ENCODE data around the gene STARD5. TPM values are rescaled to one million over a fixed set of nuclear protein-coding genes. Genes with fewer than 3 reads are reported as not detected.

Gene STARD5
- total RNA-seq, 1 experiment from 2014 or later: 2.3 TPM

DNA sequence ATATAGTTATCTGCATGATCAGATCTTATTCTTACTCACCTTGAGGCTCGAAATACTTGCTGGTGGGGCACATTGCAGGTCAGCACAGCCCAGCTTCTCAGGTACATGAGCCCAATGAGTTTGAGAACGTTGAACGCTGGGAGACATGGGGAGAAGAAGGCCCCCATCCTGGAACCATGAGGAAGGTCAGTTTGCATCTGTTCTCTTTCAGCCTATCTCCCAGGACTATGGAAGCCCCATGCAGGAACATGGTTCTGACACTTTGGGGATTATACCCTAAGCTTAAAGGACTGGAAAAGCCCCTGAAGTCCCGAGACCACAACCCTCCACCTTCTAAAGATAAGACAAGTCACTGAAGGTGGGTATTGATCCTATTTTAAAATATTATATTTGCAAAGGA is 17.4 kb upstream of the STARD5 start:
- H3K4me3 Mint-ChIP-seq: no peak overlapping the region
- no peaks in the 10 kb centered on the region for H3K79me2 ChIP-seq (ENCODE audit: insufficient read depth, low read length)
- H3T11ph ChIP-seq (ENCODE audit: low read length): no peak overlapping the region
- H3K27ac Mint-ChIP-seq: no peak overlapping the region
- no CpG with 5 or more reads among the region's 4 CpGs for WGBS (ENCODE audit: extremely low coverage, insufficient read length, low lambda C conversion rate)
- H3K9ac ChIP-seq (ENCODE audit: extremely low read depth, insufficient read length, low read length): no peak overlapping the region
- no peak overlapping the region for H4K8ac ChIP-seq (replicated peaks; ENCODE audit: insufficient read length, low read depth, low read length)
- H2BK20ac ChIP-seq (ENCODE audit: low read depth, low read length, poor library complexity, severe bottlenecking): no peak overlapping the region
- no peaks in the 10 kb centered on the region for H3K27me3 ChIP-seq (ENCODE audit: insufficient read depth, low read length)
- H3K56ac ChIP-seq (ENCODE audit: insufficient read length, low read depth, low read length): no peak overlapping the region
- H3K14ac ChIP-seq (ENCODE audit: insufficient read depth, low read length): no peak overlapping the region
- H3K4me1 ChIP-seq (ENCODE audit: insufficient read depth, low read length): no peaks in the 10 kb centered on the region
- no peaks in the 10 kb centered on the region for H3K23me2 ChIP-seq (ENCODE audit: insufficient read length, low read depth, low read length, poor library complexity, severe bottlenecking)
- no peak overlapping the region for H3K27ac ChIP-seq (ENCODE audit: insufficient read length, low read depth, low read length)
- H3K18ac ChIP-seq (ENCODE audit: insufficient read length, low read depth, low read length): no peak overlapping the region
- no peak overlapping the region for H2BK120ac ChIP-seq (ENCODE audit: low read depth, low read length, poor library complexity, severe bottlenecking)
- H3K4me2 ChIP-seq (ENCODE audit: insufficient read depth, insufficient read length, low read length): no peak overlapping the region
- no peaks in the 10 kb centered on the region; the same call in 1 of the 2 replicates for H3K27me3 Mint-ChIP-seq (ENCODE audit: low read depth)
- H2AFZ ChIP-seq (ENCODE audit: low read length): no peak overlapping the region
- no peaks in the 10 kb centered on the region for H4K20me1 ChIP-seq (ENCODE audit: control insufficient read depth, insufficient read depth, insufficient read length)
- H3K9me3 Mint-ChIP-seq: no peaks in the 10 kb centered on the region
- DNase-seq: no peak
- H2BK15ac ChIP-seq (ENCODE audit: low read depth, low read length): no peak overlapping the region
- no peak overlapping the region for H2BK5ac ChIP-seq (ENCODE audit: insufficient read length, low read length)
- H4K91ac ChIP-seq (ENCODE audit: insufficient read length, low read depth, low read length): no peak overlapping the region
- H2BK12ac ChIP-seq (ENCODE audit: insufficient read length, low read depth, low read length): no peak overlapping the region
- no peaks in the 10 kb centered on the region for H3K9me3 ChIP-seq (ENCODE audit: control insufficient read depth, low read depth, low read length)
- no peaks in the 10 kb centered on the region for H3K36me3 Mint-ChIP-seq (ENCODE audit: insufficient read depth in 1 of 3, low read depth in 3 of 3)
- no peak overlapping the region for H3K23ac ChIP-seq (ENCODE audit: insufficient read length, low read depth, low read length)
- H3K4ac ChIP-seq (ENCODE audit: low read depth, low read length): no peak overlapping the region
- H2AK5ac ChIP-seq (ENCODE audit: insufficient read length, low read length): no peak overlapping the region
- no peak overlapping the region for H4K5ac ChIP-seq (ENCODE audit: insufficient read length, low read depth, low read length)
- TF ChIP-seq, protein P1, sequence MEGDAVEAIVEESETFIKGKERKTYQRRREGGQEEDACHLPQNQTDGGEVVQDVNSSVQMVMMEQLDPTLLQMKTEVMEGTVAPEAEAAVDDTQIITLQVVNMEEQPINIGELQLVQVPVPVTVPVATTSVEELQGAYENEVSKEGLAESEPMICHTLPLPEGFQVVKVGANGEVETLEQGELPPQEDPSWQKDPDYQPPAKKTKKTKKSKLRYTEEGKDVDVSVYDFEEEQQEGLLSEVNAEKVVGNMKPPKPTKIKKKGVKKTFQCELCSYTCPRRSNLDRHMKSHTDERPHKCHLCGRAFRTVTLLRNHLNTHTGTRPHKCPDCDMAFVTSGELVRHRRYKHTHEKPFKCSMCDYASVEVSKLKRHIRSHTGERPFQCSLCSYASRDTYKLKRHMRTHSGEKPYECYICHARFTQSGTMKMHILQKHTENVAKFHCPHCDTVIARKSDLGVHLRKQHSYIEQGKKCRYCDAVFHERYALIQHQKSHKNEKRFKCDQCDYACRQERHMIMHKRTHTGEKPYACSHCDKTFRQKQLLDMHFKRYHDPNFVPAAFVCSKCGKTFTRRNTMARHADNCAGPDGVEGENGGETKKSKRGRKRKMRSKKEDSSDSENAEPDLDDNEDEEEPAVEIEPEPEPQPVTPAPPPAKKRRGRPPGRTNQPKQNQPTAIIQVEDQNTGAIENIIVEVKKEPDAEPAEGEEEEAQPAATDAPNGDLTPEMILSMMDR (conservative IDR thresholded peaks at IDR 0.05): no peak
- no peaks in the 10 kb centered on the region for H3K79me1 ChIP-seq (ENCODE audit: insufficient read depth, low read depth, low read length, poor library complexity, severe bottlenecking)
- H3K4me1 Mint-ChIP-seq: 0 out of 4 replicates have a peak, but pooled peaks cover 0 to 2% of the 10 kb centered on the region in 2 experiments
